GM18526 (cell line): ENCODE measurements around the gene ACOT13.

Experiments used
- POLR2A ChIP-seq: IDR thresholded peaks from 3 replicates; pipeline ENCODE4 v1.6.1; 2011; ENCODE audit not compliant: insufficient read length; ENCODE audit errors: extremely low read depth

Gene ACOT13

DNA sequence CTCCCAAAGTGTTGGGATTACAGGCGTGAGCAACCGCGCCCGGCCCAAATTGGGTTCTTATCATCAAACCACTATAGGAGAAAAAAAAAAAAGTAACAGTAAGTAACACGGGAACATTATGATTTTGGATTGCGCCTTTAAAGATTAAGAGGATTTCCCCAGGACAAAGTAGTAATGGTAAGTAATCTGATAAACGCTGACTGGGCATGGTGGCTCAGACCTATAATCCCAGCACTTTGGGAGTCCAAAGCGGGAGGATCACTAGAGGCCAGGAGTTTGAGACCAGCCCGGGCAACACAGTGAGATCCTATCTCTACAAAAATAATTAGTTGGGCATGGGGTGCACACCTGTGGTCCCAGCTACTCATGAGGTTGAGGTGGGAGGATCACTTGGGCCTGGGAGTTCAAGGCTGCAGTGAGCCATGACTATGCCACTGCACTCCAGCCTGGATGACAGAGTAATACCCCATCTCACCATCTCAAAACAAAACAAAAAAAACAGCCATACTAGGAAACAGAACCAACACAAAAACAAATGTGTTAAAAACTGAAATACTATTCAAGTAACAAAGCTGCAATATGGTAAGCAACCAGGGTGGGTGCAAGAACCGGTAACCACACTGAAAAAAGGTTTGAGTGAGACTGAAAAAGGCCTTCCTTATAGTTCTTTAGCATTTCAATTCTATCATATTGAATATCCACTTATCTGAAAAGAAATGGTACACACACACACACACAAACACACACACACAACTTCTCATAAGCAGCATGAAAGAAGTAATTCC is 43.8 kb downstream of the ACOT13 start:
- TF ChIP-seq POLR2A = no peak

DNA sequence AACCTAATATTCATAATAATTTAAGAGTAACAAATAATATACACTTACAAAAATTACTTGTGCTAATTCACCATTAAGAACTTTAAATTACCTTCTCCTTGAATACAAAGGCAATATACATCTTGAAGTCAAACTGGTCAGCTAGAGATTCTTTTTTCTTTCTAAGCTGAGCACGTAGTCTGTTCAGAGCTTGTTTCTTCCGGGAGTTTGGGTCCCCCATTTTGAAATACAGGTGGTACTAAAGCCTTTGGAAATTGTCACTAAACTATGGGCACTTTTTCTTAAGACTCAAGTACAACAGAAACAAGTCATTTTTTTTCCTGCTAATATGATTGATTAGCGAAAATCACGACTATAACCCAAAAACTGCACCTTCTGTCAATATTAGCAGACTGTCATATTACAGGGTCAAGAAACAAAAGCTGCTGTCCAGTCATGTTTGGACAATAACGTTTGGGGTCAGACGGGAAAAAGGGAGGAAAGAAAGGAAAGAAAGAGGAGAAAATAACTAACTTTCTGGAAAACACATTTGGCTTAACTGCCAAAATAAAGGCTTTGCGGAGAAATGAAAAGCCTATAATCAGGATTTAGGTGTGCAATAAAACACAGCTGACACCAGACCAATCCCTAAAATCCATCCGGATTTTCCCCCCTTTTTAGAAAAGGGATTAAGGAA is 51.7 kb downstream of the ACOT13 start:
- no peak for TF ChIP-seq POLR2A

DNA sequence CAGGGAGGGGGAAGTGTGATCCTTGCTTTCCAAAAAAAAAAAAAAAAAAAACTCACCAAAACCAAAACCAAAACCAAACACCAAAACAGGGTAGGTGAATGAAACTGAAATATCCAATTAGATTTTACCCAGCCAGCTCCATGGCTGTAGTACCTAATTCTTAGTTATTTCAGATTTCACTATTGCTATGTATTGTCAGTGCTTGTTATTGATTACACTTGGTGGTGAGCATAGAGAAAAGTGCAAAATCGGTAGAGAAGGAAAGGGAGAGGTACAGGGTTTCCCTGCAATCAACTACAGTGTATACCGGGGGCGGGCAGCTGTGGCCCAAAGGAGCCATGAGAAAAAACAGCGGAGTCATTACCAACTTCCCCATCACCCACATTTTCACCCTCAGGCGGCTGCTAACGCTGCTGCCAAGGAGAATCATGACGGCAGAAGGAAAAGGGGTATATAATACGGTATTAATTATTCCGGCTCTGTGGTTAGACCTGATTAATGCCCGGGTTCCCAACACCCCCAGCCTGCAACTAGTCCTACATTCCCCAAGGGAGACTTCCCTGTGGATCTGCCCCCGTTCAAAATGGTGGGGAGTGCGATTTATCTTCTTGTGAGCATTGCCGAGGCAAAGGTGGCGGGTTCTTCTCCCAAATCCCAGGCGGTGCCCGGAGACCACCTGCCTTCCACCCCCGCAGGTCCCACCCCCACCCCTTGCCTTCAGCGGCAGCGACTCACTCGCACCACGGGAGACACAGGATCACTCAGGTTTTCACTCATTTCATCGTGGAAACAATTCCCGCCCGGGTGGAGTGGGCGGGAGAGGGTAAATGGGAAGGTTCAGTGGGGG is 52.5 kb downstream of the ACOT13 start, which contains the start of gene C6orf62:
C6orf62 (minus strand) TSS at position 30 of the 847 bp plus-strand sequence. CDS start 486 bp downstream, outside the sequence.
- peak; percentile 31 for TF ChIP-seq POLR2A

DNA sequence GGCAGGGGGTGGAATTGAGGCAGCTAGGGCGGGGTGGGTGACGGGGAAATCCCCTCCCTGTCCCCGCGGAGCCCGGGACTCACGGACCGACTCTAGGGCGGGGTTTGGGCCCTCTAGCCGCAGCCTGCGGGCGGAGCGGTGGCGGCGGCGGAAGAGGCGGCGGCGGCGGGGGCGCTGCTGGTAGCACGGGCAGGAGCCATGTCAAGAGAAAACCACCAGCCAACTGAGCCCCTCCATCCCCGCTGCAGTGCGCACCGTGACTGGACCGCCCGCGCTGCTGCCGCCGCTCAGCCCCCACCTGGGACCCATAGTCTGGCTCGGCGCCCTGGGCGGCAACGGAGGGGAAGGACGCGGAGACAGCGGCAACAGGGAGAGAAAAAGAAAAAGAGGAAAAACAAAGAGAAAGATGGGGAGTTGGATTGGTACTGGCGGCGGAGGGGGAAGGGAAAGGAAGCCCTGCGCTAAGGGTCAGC is 53.3 kb downstream of the ACOT13 start:
- peak; percentile 51 for TF ChIP-seq POLR2A

DNA sequence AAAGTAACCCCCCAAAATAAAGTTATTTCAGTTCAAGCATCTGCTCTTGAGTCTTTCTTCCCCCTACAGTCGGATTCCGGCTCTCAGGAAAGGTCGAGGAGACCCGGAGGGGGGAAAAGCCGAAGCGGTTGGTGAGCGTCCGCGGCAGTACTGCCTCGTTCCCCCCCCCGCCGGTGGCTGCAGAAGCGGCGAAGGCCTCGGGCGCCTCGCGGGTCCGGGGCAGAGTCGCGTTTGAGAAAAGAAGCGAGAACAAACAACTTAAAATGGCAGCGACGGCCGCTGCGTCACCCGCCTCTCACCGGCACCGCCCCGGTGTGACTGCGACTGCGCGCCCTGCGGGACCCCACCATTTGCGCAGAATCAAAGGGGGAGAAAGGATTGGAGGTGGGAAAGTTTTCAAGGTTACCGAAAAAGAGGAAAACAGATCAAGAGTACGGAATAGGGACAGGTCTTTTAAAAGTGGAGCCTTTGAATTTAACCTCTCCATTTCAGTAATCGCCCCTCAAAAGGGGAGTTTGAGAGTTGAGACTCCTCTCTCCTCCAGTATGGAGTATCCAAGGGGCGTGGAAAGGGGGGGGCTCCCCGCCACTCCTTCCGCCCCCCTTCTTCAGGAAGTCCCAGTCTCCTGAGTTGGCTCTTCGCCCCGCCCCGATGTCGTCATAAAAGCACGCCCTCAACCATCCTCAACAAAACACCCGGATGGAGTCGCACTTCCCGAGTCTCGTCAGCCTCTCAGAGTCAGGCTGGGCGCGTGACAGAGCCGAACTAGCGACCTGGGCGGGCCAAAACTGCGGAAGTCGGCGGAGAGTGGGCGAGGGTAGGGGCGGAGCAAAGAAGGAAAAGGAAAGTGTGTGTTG is 54.0 kb downstream of the ACOT13 start:
- peak; percentile 96 for TF ChIP-seq POLR2A

DNA sequence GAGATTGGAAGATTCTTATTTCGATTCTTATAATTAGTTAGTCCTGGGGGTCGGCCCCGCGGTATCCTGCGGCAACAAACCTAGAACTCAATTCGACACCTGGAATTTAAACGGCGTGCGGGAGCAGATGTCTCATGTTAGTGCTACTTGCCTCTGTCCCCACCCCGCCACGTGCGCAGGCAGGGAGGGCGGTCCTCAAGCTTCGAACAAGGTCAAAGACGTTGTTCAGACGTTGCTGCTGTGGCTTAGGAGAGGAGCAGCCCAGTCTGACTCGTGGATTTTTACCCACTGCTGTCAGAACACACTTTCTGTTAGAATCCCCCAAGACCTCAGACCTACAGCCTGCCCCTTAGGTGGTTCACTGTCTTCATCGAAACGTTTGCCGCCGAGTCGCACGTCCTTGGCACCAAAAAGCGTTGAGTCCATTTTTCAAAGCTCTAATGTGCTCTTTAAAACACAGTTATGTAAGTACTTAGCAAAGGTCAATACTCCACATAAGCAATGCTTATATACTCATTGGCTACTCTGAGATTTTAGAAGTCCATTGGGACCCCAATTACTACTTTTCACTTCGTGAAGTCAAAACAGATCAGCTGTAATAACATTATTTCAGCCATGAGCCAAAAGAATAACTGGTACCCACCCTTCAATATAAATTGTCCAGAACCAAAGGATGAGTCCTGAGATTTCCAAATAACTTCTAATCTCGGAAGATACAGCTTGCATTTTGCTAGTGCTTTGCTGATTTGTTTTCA is 54.8 kb downstream of the ACOT13 start:
- TF ChIP-seq POLR2A = peak; percentile 86

DNA sequence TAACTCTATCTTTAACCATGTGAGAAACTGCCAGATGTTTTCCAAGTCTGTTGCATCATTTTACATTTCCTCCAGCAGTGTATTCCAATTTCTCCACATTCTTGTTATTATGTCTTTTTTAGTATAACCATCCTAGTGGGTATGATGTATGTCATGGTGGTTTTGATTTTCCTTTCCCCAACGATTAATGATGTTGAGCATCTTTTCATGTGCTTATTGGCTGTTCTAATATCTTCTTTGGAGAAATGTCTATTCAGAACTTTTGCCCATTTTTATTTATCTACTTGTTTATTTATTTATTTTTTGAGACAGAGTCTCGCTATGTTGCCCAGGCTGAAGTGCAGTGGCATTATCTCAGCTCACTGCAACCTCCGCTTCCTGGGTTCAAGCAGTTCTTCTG is 56.4 kb downstream of the ACOT13 start:
- TF ChIP-seq POLR2A = no peak

DNA sequence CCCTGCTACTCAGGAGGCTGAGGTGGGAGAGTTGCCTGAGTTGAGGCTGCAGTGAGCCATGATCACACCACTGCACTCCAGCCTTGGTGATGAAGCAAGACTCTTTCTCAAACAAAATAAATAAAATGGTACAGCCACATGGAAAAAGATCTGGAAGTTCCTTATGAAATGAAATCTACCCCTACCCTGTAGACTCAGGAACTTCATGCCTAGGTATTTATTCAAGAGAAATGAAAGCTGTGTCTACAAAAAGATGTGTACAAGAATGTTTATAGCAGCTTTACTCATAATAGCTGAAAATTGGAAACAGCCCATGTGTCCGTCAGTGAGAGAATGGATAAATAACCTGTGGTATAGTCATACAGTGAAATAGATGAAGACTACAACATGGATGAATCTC is 67.3 kb downstream of the ACOT13 start:
- TF ChIP-seq POLR2A = no peak

DNA sequence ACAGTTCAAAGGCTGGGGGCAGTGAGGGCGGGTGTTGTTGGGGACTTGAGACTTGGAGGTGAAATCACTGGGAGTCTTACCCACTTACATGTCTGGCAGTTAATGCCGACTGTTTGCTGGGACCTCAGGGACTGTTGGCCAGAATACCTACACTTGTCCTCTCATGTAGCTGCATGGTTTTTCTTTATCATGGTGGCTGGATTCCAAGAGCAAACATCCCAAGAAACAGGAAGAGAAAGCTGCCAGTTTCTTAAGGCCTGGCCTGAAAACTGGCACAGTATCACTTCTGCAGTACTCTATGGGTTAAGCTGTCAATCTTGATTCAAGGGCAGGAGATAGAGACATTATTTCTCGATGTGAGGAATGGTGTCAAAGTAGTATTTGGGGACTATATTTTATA is 71.9 kb downstream of the ACOT13 start:
- TF ChIP-seq POLR2A = no peak

DNA sequence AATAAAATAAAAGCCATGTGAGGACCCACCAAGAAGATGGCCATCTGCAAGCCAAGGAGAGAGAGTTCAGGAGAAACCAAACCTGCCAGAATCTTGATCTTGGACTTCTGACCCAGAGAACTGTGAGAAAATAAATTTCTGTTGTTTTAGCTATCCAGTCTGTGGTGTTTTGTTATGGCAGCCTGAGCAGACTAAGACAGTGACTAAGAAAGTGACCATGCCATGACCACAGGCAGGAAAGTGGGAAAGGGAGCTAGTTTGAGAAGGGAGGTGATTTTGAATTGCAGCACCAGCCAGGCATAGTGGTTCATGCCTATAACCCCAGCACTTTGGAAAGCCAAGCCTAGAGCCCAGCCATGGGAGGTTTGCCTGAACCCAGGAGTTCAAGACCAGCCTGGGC is 74.0 kb downstream of the ACOT13 start:
- TF ChIP-seq POLR2A = no peak

DNA sequence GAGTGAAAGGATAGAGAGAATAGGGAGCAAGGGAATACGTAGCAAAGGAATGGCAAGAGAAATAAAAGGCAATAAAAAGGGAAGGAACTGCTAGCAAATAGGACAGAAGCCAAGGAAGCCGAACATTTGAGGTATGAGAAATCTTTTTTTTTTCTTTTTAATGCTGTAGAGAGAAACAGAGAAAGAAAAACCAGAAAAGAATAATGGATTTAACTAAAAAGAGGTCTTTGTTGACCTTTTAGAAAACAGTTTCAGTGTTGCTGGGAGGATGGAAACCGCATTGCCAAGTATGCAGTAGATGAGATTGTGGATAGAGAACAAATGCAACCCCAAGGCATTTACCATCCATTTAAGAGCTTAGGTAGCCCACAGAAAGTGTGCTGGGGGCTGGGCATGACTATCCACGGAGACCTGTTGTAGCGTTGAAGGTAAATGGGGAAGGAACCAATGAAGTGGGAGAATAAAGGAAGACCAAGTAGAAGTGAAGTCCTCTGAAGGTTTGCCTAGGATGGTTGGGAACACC is 75.4 kb downstream of the ACOT13 start:
- TF ChIP-seq POLR2A = no peak

DNA sequence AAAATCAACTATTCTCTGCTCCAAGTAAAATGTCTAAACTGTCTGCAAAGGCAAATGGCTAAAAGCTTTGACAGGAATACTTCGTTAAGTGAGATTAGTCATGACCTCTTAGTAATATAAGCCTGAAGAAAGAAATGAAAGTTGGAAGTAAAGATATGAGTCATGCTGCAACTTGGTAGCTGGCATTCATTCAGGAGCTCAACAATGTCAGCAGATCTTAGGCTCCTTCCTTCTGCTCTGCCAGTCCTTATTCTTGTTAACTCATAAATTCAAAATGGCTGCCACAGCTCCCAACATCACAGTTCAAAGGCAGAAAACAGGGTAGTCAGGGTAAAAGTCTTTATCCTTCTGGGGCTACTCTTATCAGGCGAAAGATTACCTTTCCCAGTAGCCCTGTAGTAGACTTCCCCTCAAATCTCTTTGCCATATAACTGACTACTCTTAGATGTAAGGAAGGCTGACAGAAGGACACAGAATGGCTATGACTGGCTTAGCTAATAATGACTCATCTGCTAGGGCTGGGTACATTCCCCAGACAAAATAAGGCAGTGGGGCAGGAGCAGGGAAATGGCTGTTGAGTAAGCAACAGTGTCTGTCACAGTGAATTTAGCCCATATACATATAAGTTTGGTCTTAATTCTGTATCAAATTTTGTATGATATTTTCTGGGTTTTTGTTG is 76.5 kb downstream of the ACOT13 start:
- no peak for TF ChIP-seq POLR2A

DNA sequence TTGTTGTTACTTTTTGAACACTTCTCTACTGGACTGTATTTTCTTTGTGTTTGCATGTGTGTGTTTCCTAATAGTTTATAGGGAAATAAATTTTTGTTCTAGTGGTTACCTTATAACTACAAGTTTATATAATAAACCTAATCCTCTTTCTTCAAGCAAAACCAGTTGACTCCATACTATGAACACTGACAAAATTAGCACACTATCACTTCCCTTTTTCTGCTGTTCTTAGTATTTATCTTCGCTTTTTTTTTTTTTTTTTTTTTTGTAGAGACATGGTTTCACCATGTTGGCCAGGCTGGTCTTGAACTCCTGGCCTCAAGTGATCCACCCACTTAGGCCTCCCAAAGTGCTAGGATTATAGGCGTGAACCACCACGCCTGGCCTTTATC is 77.1 kb downstream of the ACOT13 start:
- TF ChIP-seq POLR2A = no peak
